ENCODE data around the gene SORCS2.

DNA sequence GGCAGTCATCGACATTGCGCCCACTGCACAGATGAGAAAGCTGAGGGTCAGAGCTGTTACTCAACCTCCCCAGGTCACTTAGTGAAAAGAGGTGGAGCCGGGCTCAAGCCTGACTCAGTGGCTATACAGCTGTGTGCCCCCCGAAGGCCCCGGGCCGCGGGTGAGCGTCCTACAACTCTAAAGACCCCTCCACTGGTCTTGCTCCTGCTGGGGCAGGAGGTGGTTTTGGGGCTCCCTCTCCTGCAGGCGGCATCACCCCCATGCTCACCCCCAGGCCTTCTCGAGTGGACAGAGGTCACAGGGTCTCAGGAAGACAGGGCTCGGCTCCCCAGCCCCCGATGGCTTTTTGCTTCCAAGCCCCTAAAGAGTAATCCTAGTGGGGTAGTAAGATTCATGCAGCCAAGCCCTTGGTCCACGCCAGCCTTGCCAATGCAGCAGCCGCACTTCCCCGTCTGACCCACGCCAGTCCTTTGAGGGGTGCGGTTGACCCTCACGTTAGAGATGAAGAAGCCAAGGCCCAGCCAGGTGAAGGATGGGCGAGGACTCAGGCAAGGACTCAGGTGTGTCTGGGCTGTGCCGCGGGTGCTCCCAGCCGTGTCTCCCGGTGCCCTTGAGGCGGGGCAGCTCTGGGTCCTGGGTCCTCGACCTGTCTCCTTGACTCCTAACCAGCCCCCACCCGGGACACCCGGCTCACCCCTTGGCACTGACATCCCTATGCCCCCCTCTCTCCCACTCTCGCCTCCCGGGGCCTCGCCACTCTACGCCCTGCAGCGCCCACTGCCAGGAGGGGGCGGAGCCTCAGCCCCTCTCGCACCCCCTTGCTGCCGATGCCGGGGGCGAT, 547.0 kb downstream of the SORCS2 start:
- TF ChIP-seq, protein P1, sequence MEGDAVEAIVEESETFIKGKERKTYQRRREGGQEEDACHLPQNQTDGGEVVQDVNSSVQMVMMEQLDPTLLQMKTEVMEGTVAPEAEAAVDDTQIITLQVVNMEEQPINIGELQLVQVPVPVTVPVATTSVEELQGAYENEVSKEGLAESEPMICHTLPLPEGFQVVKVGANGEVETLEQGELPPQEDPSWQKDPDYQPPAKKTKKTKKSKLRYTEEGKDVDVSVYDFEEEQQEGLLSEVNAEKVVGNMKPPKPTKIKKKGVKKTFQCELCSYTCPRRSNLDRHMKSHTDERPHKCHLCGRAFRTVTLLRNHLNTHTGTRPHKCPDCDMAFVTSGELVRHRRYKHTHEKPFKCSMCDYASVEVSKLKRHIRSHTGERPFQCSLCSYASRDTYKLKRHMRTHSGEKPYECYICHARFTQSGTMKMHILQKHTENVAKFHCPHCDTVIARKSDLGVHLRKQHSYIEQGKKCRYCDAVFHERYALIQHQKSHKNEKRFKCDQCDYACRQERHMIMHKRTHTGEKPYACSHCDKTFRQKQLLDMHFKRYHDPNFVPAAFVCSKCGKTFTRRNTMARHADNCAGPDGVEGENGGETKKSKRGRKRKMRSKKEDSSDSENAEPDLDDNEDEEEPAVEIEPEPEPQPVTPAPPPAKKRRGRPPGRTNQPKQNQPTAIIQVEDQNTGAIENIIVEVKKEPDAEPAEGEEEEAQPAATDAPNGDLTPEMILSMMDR (IDR thresholded peaks at IDR 0.05; ENCODE audit: poor library complexity, severe bottlenecking), result no peak
- TF ChIP-seq EZH2 (IDR thresholded peaks at IDR 0.05; ENCODE audit: borderline replicate concordance, insufficient read depth, low read length, poor library complexity, severe bottlenecking) (no peak), POLR2AphosphoS5 (IDR thresholded peaks at IDR 0.05) (no peak), EP300 (conservative IDR thresholded peaks at IDR 0.05; ENCODE audit: poor library complexity, severe bottlenecking) (no peak), TAF1 (IDR thresholded peaks at IDR 0.05; ENCODE audit: low read depth) (no peak), MXI1 (conservative IDR thresholded peaks at IDR 0.05; ENCODE audit: poor library complexity, severe bottlenecking) (no peak), RAD21 (conservative IDR thresholded peaks at IDR 0.05) (no peak), SMC3 (conservative IDR thresholded peaks at IDR 0.05; ENCODE audit: poor library complexity) (no peak)
- TF ChIP-seq, protein P2, sequence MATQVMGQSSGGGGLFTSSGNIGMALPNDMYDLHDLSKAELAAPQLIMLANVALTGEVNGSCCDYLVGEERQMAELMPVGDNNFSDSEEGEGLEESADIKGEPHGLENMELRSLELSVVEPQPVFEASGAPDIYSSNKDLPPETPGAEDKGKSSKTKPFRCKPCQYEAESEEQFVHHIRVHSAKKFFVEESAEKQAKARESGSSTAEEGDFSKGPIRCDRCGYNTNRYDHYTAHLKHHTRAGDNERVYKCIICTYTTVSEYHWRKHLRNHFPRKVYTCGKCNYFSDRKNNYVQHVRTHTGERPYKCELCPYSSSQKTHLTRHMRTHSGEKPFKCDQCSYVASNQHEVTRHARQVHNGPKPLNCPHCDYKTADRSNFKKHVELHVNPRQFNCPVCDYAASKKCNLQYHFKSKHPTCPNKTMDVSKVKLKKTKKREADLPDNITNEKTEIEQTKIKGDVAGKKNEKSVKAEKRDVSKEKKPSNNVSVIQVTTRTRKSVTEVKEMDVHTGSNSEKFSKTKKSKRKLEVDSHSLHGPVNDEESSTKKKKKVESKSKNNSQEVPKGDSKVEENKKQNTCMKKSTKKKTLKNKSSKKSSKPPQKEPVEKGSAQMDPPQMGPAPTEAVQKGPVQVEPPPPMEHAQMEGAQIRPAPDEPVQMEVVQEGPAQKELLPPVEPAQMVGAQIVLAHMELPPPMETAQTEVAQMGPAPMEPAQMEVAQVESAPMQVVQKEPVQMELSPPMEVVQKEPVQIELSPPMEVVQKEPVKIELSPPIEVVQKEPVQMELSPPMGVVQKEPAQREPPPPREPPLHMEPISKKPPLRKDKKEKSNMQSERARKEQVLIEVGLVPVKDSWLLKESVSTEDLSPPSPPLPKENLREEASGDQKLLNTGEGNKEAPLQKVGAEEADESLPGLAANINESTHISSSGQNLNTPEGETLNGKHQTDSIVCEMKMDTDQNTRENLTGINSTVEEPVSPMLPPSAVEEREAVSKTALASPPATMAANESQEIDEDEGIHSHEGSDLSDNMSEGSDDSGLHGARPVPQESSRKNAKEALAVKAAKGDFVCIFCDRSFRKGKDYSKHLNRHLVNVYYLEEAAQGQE (IDR thresholded peaks at IDR 0.05; ENCODE audit: borderline replicate concordance), result no peak

Measured in neural cell (in vitro differentiated cells).